GM18951 (cell line): ENCODE results near the gene THPO.

Source experiments
- POLR2A ChIP-seq: IDR thresholded peaks from 4 replicates; pipeline ENCODE4 v1.6.1; 2011; ENCODE audit warnings: mild to moderate bottlenecking; ENCODE audit not compliant: insufficient read length, insufficient read depth; ENCODE audit errors: extremely low read depth
- in situ Hi-C: fragments of 300-500 bp; cut with MboI; formaldehyde crosslinking; loops from one replicate; pipeline ENCODE4 v1.12.0; 2022; ENCODE audit warnings: low sequenced_read_pairs, mixed read lengths, inconsistent platforms; ENCODE audit not compliant: unreplicated experiment

The THPO gene

DNA sequence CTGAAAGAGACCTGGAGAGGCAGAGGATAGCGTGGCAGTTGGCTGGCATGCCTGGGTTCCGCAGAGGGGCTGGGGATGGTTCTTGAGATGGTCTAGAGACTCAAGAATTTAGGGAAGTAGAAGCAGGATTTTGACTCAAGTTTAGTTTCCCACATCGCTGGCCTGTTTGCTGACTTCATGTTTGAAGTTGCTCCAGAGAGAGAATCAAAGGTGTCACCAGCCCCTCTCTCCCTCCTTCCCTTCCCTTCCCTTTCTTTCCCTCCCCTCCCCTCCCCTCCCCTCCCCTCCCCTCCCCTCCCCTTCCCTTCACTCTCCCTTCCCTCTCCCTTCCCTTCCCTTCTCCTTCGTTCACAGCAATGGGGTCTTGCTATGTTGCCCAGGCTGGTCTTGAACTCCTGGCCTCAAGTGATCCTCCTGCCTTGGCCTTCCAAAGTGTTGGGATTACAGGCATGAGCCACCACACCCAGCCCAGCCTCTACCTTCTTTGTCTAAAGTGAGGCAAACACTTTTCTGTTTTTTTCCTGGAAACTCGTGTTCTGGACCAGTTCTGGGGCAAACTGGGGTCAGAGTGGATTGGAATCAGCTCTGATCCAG lies 12.0 kb upstream of the THPO start:
- TF ChIP-seq POLR2A = no peak
- in situ Hi-C loops = no loop called here

DNA sequence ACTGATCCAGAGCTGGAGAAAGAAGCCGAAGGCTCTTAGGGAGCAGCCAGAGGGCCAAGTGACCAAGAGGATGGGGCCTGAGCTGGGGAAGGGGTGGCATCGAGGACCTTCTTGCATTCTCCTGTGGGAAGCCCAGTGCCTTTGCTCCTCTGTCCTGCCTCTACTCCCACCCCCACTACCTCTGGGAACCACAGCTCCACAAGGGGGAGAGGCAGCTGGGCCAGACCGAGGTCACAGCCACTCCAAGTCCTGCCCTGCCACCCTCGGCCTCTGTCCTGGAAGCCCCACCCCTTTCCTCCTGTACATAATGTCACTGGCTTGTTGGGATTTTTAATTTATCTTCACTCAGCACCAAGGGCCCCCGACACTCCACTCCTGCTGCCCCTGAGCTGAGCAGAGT lies 11.4 kb upstream of the THPO start:
- in situ Hi-C loops = no loop called here
- no peak for TF ChIP-seq POLR2A

DNA sequence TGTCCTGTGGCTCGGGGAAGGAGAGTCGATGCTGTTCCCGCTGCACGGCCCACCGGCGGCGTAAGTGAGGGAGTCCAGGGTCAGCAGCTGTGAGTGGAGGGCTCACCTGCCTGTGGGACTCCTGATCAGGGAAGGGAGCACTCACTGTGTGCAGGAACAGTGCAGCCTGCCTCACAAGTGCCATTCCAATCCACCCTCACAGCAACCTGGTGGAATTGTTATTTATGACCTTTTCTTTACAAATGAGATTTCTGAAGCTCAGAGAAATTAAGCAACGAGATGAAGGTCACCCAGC lies 10.9 kb upstream of the THPO start:
- in situ Hi-C loops = no loop called here

DNA sequence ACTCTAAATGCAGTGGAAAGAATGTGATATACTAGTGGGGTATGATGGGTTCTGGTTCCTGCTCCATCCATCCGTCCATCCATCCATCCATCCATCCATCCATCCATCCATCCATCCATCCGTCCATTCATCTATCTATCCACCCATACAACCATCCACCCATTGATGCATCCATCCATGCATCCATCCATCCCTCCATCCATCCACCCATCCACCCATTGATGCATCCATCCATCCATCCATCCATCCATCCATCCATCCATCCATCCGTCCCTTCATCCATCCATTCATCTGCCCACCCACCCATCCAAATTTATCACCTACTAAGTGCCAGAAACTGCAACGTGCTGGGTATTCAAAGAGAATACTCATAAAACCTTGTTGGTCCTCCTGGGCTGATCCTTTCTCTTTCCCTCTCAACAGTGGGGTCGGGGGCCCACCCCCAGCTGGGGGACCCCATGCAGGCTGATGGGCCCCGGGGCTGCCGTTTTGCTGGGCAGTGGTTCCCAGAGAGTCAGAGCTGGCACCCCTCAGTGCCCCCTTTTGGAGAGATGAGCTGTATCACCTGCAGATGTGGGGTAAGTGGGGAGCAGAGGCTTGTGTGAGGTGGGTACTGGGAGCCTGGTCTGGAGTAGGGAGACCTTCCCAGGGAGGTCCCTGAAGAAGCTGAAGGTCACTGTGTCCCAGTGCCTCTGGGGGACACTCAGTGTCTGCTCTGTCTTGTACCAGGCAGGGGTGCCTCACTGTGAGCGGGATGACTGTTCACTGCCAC lies 10.3 kb upstream of the THPO start:
- TF ChIP-seq POLR2A = no peak
- in situ Hi-C loops = no loop called here

More for the DNA sequence above, 10.9 kb upstream of the THPO start:
- TF ChIP-seq POLR2A = no peak

DNA sequence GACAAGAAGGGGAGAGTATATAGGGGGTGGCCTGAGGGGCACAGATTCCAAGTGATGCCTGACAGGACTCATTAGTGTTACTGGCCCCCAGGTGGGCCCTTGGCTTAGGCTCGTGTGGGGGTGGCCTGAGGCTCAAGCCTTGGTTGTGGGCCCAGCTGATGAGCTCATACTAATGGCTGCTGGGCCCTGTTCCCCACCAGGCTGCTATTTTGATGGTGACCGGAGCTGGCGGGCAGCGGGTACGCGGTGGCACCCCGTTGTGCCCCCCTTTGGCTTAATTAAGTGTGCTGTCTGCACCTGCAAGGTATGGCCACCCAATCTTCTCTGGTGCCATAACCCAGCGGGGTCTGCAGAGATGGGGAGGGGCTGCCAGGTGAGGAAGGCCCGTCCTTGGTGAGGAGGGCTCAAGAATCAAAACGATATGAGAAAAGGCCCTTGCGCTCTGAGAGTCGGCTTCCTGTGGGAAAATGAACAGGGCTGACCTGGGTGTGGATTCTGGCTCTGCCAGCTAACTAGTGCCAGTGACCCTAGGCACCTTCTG lies 9.2 kb upstream of the THPO start:
- in situ Hi-C loops = no loop called here

DNA sequence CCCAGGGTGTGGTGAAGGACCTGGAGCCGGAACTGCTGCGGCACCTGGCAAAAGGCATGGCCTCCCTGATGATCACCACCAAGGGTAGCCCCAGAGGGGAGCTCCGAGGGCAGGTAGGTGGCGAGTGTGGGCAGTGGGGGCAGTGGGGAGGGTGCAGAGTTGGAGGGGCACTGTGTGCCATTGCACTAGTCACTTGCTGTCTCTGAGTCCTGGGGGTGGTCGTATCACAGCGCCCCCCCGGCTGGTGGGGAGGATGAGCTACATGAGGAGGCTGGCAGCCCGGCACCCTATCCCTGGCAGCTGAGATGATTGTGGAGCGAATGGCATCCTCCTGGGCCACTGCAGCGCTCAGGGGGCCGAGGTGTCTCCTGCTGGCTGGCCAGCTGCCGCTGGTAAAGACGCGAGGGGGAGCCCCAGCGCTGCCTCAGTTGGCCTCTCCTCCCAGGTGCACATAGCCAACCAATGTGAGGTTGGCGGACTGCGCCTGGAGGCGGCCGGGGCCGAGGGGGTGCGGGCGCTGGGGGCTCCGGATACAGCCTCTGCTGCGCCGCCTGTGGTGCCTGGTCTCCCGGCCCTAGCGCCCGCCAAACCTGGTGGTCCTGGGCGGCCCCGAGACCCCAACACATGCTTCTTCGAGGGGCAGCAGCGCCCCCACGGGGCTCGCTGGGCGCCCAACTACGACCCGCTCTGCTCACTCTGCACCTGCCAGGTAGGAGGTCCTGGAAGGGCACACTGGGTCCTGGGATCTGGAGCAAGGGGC lies 8.2 kb upstream of the THPO start:
- TF ChIP-seq POLR2A = no peak
- in situ Hi-C loops = no loop called here

More for the DNA sequence above, 9.2 kb upstream of the THPO start:
- TF ChIP-seq POLR2A = no peak

DNA sequence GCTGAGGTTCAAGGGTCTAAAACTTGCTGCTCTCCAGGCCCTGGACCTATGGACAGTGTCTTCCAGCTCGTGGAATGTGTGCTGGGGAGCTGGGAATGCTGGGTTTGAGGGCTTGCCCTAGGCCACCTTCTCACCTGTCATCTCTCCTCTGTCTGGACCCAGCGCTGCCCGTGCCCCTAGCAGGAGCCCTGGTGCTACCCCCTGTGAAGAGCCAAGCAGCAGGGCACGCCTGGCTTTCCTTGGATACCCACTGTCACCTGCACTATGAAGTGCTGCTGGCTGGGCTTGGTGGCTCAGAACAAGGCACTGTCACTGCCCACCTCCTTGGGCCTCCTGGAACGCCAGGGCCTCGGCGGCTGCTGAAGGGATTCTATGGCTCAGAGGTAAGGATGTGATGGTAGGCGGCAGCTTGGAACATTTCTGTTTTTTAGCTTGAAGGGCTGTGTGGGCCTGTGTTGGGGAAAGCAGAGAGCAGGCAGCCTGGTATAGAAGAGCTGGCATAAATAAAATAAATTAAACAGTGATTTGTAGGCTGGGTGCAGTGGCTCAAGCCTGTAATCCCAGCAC lies 6.9 kb upstream of the THPO start:
- in situ Hi-C loops = no loop called here
- TF ChIP-seq POLR2A = no peak

DNA sequence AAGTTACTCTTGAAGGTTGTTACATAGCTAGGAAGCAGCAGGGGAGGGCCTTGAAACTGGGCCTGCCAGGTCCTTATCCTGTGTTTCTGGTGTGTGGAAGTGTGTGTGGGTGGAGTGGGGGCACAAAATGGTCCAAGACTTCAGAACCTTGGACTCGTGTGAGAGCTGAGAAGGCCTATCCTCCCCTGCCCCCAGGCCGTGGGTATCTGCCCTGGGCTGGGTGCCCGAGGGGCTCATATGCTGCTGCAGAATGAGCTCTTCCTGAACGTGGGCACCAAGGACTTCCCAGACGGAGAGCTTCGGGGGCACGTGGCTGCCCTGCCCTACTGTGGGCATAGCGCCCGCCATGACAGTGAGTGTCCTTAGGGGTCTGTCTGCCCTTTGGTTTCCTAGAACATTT lies 6.3 kb upstream of the THPO start:
- in situ Hi-C loops = no loop called here
- no peak for TF ChIP-seq POLR2A

DNA sequence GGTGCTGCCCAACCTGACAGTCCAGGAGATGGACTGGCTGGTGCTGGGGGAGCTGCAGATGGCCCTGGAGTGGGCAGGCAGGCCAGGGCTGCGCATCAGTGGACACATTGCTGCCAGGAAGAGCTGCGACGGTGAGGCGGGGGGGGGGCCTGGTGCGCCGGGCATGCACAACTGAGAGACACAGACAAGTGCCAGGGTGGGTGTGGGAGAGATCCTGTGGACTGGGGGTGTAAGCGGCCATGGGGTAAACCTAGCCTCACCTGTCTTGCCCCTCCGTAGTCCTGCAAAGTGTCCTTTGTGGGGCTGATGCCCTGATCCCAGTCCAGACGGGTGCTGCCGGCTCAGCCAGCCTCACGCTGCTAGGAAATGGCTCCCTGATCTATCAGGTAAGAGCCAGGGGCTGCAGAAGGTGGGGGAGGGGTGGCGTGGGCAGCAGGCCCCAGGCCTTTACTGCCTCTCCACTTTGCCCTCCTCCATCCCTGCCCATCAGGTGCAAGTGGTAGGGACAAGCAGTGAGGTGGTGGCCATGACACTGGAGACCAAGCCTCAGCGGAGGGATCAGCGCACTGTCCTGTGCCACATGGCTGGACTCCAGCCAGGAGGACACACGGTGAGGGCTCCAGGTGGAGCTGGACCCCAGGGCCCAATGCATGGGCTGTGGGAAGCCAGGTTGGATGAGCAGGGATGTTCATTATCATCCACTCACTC lies 5.2 kb upstream of the THPO start:
- in situ Hi-C loops = no loop called here
- TF ChIP-seq POLR2A = no peak

DNA sequence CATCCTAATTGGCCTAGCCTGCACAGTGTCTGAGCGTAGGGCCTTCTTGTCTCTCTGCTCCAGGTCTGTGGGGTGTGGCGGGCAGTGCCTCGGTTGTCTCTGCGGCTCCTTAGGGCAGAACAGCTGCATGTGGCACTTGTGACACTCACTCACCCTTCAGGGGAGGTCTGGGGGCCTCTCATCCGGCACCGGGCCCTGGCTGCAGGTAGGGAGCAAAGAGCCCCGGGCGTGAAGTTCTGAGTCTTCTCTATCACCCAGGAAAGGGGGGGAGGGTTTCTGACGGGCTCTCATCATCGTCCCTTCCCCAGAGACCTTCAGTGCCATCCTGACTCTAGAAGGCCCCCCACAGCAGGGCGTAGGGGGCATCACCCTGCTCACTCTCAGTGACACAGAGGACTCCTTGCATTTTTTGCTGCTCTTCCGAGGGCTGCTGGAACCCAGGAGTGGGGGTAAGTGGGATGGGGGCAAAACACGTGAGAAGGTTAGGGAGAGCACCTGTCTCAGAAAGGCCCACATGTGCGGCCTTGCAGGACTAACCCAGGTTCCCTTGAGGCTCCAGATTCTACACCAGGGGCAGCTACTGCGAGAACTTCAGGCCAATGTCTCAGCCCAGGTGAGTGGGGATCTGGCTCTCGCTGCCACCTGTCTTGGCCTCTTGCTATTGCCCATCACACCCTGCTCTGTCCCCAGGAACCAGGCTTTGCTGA lies 4.5 kb upstream of the THPO start:
- in situ Hi-C loops = no loop called here
- no peak for TF ChIP-seq POLR2A

DNA sequence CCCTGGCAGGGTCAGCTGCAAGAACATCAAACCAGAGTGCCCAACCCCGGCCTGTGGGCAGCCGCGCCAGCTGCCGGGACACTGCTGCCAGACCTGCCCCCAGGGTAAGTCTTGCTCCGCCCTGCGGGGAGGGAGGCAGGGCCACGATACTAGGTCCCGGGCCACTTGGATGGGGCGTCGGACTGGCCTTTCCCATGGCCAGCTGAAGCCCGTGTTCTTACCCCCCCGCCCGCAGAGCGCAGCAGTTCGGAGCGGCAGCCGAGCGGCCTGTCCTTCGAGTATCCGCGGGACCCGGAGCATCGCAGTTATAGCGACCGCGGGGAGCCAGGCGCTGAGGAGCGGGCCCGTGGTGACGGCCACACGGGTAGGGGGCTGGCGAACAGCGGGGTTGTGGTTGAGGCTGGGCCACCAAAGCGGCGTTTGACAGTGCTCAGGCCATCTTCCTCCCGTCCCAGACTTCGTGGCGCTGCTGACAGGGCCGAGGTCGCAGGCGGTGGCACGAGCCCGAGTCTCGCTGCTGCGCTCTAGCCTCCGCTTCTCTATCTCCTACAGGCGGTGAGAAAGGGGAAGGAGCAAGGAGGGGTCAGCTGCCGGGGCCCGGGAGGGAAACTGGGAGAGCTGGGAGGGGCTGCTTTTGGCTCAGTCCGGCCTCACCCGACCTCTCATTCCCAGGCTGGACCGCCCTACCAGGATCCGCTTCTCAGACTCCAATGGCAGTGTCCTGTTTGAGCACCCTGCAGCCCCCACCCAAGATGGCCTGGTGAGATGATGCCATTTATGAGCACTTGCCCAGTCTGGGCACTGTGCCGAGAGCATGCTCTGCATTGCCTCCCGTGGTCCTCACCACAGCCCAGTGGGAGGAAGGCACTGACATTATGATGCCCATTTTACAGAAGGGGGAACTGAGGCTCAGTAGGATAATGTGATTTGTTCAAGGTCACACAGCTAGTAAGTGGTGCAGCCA lies 3.5 kb upstream of the THPO start:
- TF ChIP-seq POLR2A = no peak
- in situ Hi-C loops = no loop called here

DNA sequence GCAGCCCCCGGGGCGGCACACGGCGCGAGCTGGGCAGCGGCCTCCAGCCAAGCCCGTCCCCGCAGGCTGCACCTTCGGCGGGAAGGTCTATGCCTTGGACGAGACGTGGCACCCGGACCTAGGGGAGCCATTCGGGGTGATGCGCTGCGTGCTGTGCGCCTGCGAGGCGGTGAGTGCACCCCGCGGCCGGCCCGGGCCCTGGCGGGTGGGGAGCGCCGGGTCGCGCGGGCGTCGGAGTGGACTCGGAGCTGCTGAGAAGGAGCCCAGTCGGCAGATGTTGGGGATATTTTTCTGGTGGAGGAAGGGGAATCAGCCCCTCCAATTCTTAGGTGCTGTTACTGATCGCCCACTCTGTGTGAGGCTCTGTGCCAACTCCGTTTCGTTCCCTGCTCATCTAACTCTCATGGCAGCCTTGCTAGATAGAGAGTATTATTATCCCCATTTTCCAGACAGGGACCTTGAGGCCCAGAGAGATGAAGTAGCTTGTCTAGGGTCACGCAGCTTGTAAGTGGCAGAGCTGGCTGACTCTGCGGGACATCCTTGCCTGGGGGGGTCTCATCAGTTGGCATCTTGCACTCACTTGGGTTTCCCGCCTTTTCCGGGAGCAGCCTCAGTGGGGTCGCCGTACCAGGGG lies 2.7 kb upstream of the THPO start:
- no peak for TF ChIP-seq POLR2A
- in situ Hi-C loops = no loop called here
